Esophagus squamous epithelium (tissue), 5 donors: Measurements from ENCODE around the gene GJB6. TPM values are rescaled to one million over a fixed set of nuclear protein-coding genes. Genes with fewer than 3 reads are reported as not detected.
A peak's percentile ranks its signal among the peaks of the same experiment; 100 is the strongest.

ENCODE experiments used
- DNase-seq: peaks from one replicate; lab custom pipeline; 2025; lab: John Stamatoyannopoulos, UW
- H3K27ac ChIP-seq, 4 donors: fragments of 200-600 bp; sonication (generic); one replicate each; pipeline ENCODE4 v1.5.1; 2016 to 2019; ENCODE audit warnings: mild to moderate bottlenecking in 1 of 4
- H3K27me3 ChIP-seq, 4 donors: fragments of 200-600 bp; sonication (generic); 1 replicate in 3 of 4; 2 replicates in 1 of 4; pipeline versions ENCODE4 v1.5.1 to v1.6.0; 2017 to 2021; ENCODE audit warnings: antibody characterized with exemption in 1 of 4
- H3K36me3 ChIP-seq, 3 donors: fragments of 200-600 bp; sonication (generic); one replicate each; pipeline ENCODE4 v1.5.1; 2016 to 2019
- H3K4me1 ChIP-seq, 3 donors: fragments of 200-600 bp; sonication (generic); one replicate each; pipeline ENCODE4 v1.5.1; 2017 to 2019
- H3K4me3 ChIP-seq, 4 donors: fragments of 200-600 bp; sonication (generic); 1 replicate in 3 of 4; 2 replicates in 1 of 4; pipeline ENCODE4 v1.5.1; 2016 to 2019; ENCODE audit warnings: mild to moderate bottlenecking in 2 of 4, moderate library complexity in 1 of 4
- H3K9me3 ChIP-seq, 3 donors: fragments of 200-600 bp; sonication (generic); one replicate each; pipeline ENCODE4 v1.5.1; 2016 to 2019
- POLR2A ChIP-seq, 4 donors: fragments of 450-650 bp; IDR thresholded peaks; one replicate each; pipeline ENCODE4 v1.6.1; 2017; ENCODE audit warnings: antibody characterized with exemption in 4 of 4, mild to moderate bottlenecking in 4 of 4, moderate library complexity in 3 of 4
- WGBS, 2 donors: methylation state at CpG; one replicate each; pipeline ENCODE4 v1.1.5; 2018; 5-methylcytosine and 5-hydroxymethylcytosine counted together
- intact Hi-C: fragments of 100-400 bp; cut with DNase I; formaldehyde crosslinking; loops from one replicate; pipeline ENCODE4 v1.15.0; 2022
- total RNA-seq, 4 donors: library from RNA; depleted of rRNA; stranded (reverse); fragments of >200 nt; gene quantifications; one replicate each; pipeline ENCODE4 v1.1.0, GENCODE V29; 2016
- TF ChIP-seq, protein P1 (sequence below), 6 experiments: fragments of 450-650 bp in 4 of 6; fragments of 200-600 bp in 2 of 6; sonication (generic) in 2 of 6; IDR thresholded peaks; one replicate each; pipeline ENCODE4 v1.5.1; 2016 to 2019; ENCODE audit warnings: antibody characterized with exemption in 6 of 6, mild to moderate bottlenecking in 4 of 6, moderate library complexity in 4 of 6
- donor health status: DM: yes; HTN: yes; CAD: no.

Gene GJB6
- total RNA-seq, 4 donors from 2014 or later = 147 to 460 (median 386) TPM

DNA sequence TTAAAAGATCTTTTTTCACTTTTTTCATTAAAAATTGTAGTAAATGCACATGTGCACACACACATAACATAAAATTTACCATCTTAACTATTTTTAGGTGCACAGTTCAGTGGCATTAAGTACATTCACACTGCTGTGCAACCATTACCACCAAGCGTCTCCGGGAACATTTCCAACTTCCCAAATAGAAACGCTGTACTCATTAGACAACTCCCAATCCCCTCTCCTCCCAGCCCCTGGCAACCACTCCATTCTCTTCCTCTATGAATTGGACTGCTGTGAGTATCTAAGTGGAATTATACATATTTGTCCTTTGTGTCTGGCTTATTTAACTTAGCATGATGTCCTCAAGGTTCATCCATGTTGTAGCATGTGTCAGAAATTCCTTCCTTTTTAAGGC, 50.9 kb downstream of the GJB6 start:
- 43 to 60% methylated on average over 3 of the region's 3 CpGs for WGBS, 2 donors
- peaks cover 0 to 37% (median 3%) of the 10 kb centered on the region in 3 donors for H3K4me1 ChIP-seq
- no peak overlapping the region for H3K27ac ChIP-seq
- H3K27me3 ChIP-seq = peaks cover 0 to 30% (median 0%) of the 10 kb centered on the region in 4 donors
- no peaks in the 10 kb centered on the region for H3K36me3 ChIP-seq
- no peak overlapping the region for H3K4me3 ChIP-seq
- TF ChIP-seq POLR2A (IDR thresholded peaks at IDR 0.05) = no peak
- TF ChIP-seq, protein P1, sequence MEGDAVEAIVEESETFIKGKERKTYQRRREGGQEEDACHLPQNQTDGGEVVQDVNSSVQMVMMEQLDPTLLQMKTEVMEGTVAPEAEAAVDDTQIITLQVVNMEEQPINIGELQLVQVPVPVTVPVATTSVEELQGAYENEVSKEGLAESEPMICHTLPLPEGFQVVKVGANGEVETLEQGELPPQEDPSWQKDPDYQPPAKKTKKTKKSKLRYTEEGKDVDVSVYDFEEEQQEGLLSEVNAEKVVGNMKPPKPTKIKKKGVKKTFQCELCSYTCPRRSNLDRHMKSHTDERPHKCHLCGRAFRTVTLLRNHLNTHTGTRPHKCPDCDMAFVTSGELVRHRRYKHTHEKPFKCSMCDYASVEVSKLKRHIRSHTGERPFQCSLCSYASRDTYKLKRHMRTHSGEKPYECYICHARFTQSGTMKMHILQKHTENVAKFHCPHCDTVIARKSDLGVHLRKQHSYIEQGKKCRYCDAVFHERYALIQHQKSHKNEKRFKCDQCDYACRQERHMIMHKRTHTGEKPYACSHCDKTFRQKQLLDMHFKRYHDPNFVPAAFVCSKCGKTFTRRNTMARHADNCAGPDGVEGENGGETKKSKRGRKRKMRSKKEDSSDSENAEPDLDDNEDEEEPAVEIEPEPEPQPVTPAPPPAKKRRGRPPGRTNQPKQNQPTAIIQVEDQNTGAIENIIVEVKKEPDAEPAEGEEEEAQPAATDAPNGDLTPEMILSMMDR (IDR thresholded peaks at IDR 0.05) = no peak
- intact Hi-C loops = loop anchor here (10.0 kb wide), 1 partner anchor 304 kb away; no protein-coding TSS in a partner anchor
- no peak for DNase-seq
- H3K9me3 ChIP-seq = no peaks in the 10 kb centered on the region

DNA sequence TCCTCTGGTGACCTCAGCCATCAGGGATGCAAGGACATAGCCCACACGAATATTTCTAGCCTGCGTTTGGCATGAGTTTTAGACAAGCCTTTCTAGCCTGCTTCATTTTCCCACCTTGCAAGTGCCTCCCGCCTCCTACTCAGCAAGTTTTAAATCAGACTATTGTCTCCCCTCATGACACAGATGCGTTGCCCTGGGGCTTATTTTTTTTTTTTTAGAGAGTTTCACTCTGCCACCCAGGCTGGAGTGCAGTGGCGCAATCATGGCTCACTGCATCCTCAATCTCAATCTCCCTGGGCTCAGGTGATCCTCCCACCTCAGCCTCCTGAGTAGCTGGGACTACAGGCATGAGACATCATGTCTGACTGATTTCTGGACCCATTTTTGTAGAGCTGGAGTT, 54.0 kb downstream of the GJB6 start:
- no peak for DNase-seq
- intact Hi-C loops = no loop called here
- H3K4me1 ChIP-seq = peaks cover 12 to 64% (median 22%) of the 10 kb centered on the region in 3 donors
- H3K9me3 ChIP-seq = no peaks in the 10 kb centered on the region
- TF ChIP-seq, protein P1 (IDR thresholded peaks at IDR 0.05) = no peak
- H3K36me3 ChIP-seq = no peaks in the 10 kb centered on the region
- WGBS, 2 donors = 43 to 59% methylated on average over 5 of the region's 5 CpGs
- H3K27me3 ChIP-seq = peaks cover 0 to 44% (median 0%) of the 10 kb centered on the region in 4 donors
- H3K27ac ChIP-seq = no peak overlapping the region
- H3K4me3 ChIP-seq = no peak overlapping the region

DNA sequence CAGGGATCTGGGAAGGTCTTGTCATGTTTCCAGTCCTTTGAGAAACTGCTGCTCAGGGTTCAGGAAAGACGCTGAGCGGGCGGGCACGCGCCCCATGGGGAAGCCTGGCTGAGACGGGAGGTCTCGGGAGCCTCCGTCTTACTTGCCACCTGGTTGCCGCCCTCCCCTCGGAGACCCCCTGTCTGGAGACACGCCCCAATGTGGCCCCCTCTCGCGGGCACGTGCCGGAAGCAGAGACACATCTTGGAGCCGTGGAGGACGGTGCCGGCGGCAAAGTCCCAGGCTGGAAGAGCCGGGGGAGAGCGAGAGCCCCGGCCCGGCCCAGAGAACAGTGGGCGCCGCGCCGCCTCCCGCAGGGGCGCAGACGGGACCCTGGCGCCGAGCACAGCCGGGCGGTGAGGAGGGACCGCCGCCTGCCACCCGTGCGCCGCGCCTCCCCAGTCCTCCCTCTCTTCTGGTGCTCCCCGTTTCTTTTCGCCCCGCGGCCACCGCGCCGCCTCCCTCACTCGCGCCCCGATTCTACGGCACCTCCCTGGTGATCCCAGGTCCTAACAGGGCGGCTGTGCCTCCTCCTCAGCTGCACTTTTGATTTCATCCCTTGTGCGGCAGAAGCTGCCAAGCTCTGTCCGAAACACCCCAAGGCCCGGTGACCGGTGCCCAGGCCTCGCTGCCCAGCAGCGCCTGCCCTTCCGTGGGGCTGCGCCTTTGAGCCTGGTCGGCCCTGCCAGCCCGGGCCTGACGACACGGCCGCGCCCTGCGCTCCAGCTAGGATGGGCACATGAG, 54.9 kb downstream of the GJB6 start:
- Histone ChIP-seq H3K27ac (no peak overlapping the region), H3K4me1 (peaks cover 12 to 62% (median 22%) of the 10 kb centered on the region in 3 donors), H3K27me3 (peaks cover 0 to 47% (median 0%) of the 10 kb centered on the region in 4 donors), H3K4me3 (peak overlapping the region; percentile 11 to 42 (median 24)), H3K36me3 (no peaks in the 10 kb centered on the region), H3K9me3 (no peaks in the 10 kb centered on the region)
- no peak for DNase-seq
- TF ChIP-seq, protein P1 (IDR thresholded peaks at IDR 0.05) = no peak
- TF ChIP-seq POLR2A (IDR thresholded peaks at IDR 0.05) = no peak
- intact Hi-C loops = no loop called here
- 50 to 86% methylated on average over 5 to 34 of the region's 67 CpGs for WGBS, 2 donors

DNA sequence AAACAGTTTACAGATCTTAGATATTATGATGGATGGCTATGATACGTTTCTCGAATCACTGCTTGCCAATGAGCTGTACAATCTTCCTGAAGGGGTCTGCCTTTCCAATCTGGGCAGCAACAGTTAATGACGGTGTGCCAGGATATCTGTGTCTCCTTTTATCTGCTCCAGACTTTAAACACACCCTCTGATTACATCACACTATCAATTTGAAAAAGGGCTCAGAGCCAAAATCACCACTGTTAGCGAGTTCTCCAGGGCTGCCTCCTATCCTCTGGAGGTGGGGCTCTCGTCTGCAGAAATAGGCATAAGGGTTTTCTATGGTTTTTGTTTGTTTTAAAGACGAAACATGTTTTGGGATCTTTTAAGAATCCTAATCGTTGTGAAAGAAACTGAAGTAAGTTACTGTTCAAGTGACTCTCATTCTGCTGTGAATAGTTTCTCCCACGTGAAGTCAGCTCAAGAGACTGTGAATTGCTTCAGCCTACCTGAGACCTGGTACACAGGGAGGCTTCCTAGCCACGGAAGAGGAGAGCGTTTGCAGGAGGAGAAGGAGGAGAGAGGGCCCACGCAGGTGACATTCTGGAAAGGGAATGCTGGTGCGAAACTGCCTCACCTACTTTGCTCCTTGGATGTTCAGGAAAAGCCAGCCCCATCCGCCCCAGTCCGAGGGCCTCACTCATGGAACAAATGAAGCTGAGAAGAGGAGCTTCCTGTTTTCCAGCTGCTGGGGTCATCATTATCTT, 56.0 kb downstream of the GJB6 start:
- Histone ChIP-seq H3K9me3 (no peaks in the 10 kb centered on the region), H3K4me1 (peaks cover 12 to 50% (median 22%) of the 10 kb centered on the region in 3 donors), H3K27ac (peak overlapping the region; percentile 75 to 84 (median 79)), H3K36me3 (no peaks in the 10 kb centered on the region), H3K27me3 (peaks cover 0 to 47% (median 0%) of the 10 kb centered on the region in 4 donors), H3K4me3 (no peak overlapping the region)
- TF ChIP-seq, protein P1 (IDR thresholded peaks at IDR 0.05) = no peak
- no peak for TF ChIP-seq POLR2A (IDR thresholded peaks at IDR 0.05)
- intact Hi-C loops = no loop called here
- no peak for DNase-seq
- WGBS, 2 donors = 66 to 73% methylated on average over 14 of the region's 14 CpGs

DNA sequence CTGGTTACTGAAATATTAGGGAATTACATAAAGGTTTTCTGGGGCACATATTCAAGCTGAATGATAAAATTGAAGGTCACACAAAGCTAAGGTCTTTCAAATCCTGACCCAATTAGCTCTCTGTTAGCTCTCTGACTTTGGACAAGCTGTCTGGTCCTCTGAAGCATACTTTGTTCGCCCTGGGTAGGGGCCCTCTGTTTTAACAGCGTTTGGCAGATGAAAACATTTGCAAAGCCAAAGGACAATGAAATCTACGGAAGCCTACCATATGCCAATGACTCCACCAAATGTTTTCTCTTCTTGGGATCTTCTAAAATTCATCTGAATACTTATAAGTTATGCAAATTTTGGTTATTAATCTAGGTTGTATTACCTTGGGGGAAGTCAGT, 56.7 kb downstream of the GJB6 start:
- Histone ChIP-seq H3K4me1 (peaks cover 12 to 45% (median 22%) of the 10 kb centered on the region in 3 donors), H3K9me3 (no peaks in the 10 kb centered on the region), H3K27ac (peak overlapping the region; percentile 75 to 84 (median 79)), H3K36me3 (no peaks in the 10 kb centered on the region), H3K4me3 (peak overlapping the region in 1 of 4 donors; percentile 52), H3K27me3 (peaks cover 0 to 50% (median 0%) of the 10 kb centered on the region in 4 donors)
- TF ChIP-seq, protein P1 (IDR thresholded peaks at IDR 0.05) = no peak
- TF ChIP-seq POLR2A (IDR thresholded peaks at IDR 0.05) = no peak
- no peak for DNase-seq
- intact Hi-C loops = no loop called here
- 76 to 84% methylated on average over 3 of the region's 3 CpGs for WGBS, 2 donors
